GM19351 (cell line): ENCODE data around the gene PARP3.

Experiments used
- ATAC-seq: cut with Tn5 transposase; IDR thresholded peaks from one replicate; pipeline ENCODE4 v1.9.1; 2021; ENCODE audit warnings: mild to moderate bottlenecking, moderate library complexity; ENCODE audit not compliant: unreplicated experiment

PARP3 gene

GRCh38 chr3:51947215-51947900, 5.2 kb downstream of the PARP3 start:
- ATAC-seq, result no peak

- no peak for ATAC-seq
Measured at GRCh38 chr3:51948016-51948580, 5.9 kb downstream of the PARP3 start.

GRCh38 chr3:51949121-51949520, 7.0 kb downstream of the PARP3 start:
- no peak for ATAC-seq

GRCh38 chr3:51950899-51951298, 8.7 kb downstream of the PARP3 start:
- ATAC-seq, result no peak

GRCh38 chr3:51953445-51953844, 11.3 kb downstream of the PARP3 start:
- no peak for ATAC-seq

GRCh38 chr3:51954105-51954504, 11.9 kb downstream of the PARP3 start:
- no peak for ATAC-seq

GRCh38 chr3:51954713-51955112, 12.6 kb downstream of the PARP3 start:
- no peak for ATAC-seq

GRCh38 chr3:51955175-51955892, 13.2 kb downstream of the PARP3 start, which contains the start of gene GPR62:
GPR62 (plus strand) TSS chr3:51955381; CDS start chr3:51955653, 272 bp downstream.
- ATAC-seq, result no peak

GRCh38 chr3:51955893-51956770, 14.0 kb downstream of the PARP3 start:
- no peak for ATAC-seq

GRCh38 chr3:51957520-51958205, 15.5 kb downstream of the PARP3 start:
- no peak for ATAC-seq

GRCh38 chr3:51958603-51959521, 16.7 kb downstream of the PARP3 start:
- no peak for ATAC-seq

GRCh38 chr3:51959651-51960050, 17.5 kb downstream of the PARP3 start:
- no peak for ATAC-seq

GRCh38 chr3:51960386-51960785, 18.2 kb downstream of the PARP3 start:
- no peak for ATAC-seq

GRCh38 chr3:51961011-51961410, 18.8 kb downstream of the PARP3 start:
- no peak for ATAC-seq

GRCh38 chr3:51961602-51962569, 19.7 kb downstream of the PARP3 start:
- ATAC-seq, result no peak

- no peak for ATAC-seq
Measured at GRCh38 chr3:51962854-51963530, 20.8 kb downstream of the PARP3 start.

GRCh38 chr3:51963951-51964451, 21.8 kb downstream of the PARP3 start:
- no peak for ATAC-seq

GRCh38 chr3:51964521-51964920, 22.4 kb downstream of the PARP3 start:
- no peak for ATAC-seq
